Endothelial cell of umbilical vein (primary cell): ENCODE results near the gene FEZF2. TPM values are rescaled to one million over a fixed set of nuclear protein-coding genes. Genes with fewer than 3 reads are reported as not detected.

Experiments used
- BruUV-seq: library from RNA; stranded (reverse); fragments of 400-500 nt; replicated peaks from 2 replicates; lab custom pipeline; 2021; lab: Mats Ljungman, UMichigan
- CTCF ChIA-PET: fragments of 300-600, 350-600 bp; sonication (Branson Sonifier 250); formaldehyde crosslinking; loops from one replicate; lab custom pipeline; 2021; ENCODE audit warnings: antibody characterized with exemption, inconsistent platforms; lab: Charles Lee
- POLR2A ChIA-PET: fragments of 300-600, 350-600 bp; sonication (Branson Sonifier 250); formaldehyde crosslinking; loops from one replicate; lab custom pipeline; 2021; ENCODE audit warnings: antibody characterized with exemption, inconsistent platforms; lab: Charles Lee
- DNase-seq: peaks from one replicate; pipeline ENCODE4 v3.0.0-alpha.2; 2011; ENCODE audit warnings: low read depth, low spot score
- FAIRE-seq: peaks from 2 replicates; lab custom pipeline; 2011; peaks lifted over from hg19 to GRCh38; lab: Jason Lieb, UNC
- H2AFZ ChIP-seq: 2 replicates; pipeline ENCODE4 v1.6.0; 2012; ENCODE audit warnings: low read depth, low read length, control low read depth, inconsistent platforms
- H3K27ac ChIP-seq: 2 replicates; pipeline ENCODE4 v1.5.1; 2011; ENCODE audit warnings: low read depth, mild to moderate bottlenecking, control low read depth, low read length, moderate library complexity; ENCODE audit not compliant: insufficient read depth
- H3K27me3 ChIP-seq, 2 experiments: 2 replicates each; pipeline versions ENCODE4 v1.6.0 to v1.6.1; 2011; ENCODE audit warnings: low read length in 2 of 2, mixed read lengths in 1 of 2; ENCODE audit not compliant: control insufficient read depth in 2 of 2, insufficient read depth in 2 of 2
- H3K36me3 ChIP-seq, 2 experiments: 2 replicates in 1 of 2; 3 replicates in 1 of 2; pipeline ENCODE4 v1.5.1; 2011; ENCODE audit warnings: low read length in 2 of 2, mild to moderate bottlenecking in 1 of 2, moderate library complexity in 1 of 2; ENCODE audit not compliant: control insufficient read depth in 2 of 2, insufficient read depth in 2 of 2; ENCODE audit errors: extremely low read depth in 1 of 2
- H3K4me1 ChIP-seq: 3 replicates; pipeline ENCODE4 v1.5.1; 2011; ENCODE audit warnings: mild to moderate bottlenecking, low read length; ENCODE audit not compliant: control insufficient read depth, insufficient read depth; ENCODE audit errors: extremely low read depth
- H3K4me2 ChIP-seq: 2 replicates; pipeline ENCODE4 v1.6.1; 2011; ENCODE audit warnings: low read length, control low read depth, mixed read lengths; ENCODE audit not compliant: insufficient read depth
- H3K4me3 ChIP-seq, 3 experiments: fragments of 200-600 bp in 1 of 3; sonication (generic), shearing (Covaris generic) in 1 of 3; replicated peaks in 1 of 3; 2 replicates each; pipeline ENCODE4 v1.5.1; 2011 to 2016; ENCODE audit warnings: control low read depth in 3 of 3, low read length in 3 of 3, mild to moderate bottlenecking in 2 of 3, inconsistent platforms in 1 of 3, low read depth in 1 of 3, moderate library complexity in 1 of 3; ENCODE audit not compliant: insufficient read depth in 1 of 3
- H3K79me2 ChIP-seq: 2 replicates; pipeline ENCODE4 v1.6.0; 2012; ENCODE audit warnings: low read length, inconsistent platforms; ENCODE audit not compliant: control insufficient read depth, insufficient read depth
- H3K9ac ChIP-seq: replicated peaks from 2 replicates; pipeline ENCODE3; 2011; ENCODE audit warnings: low read length, control low read depth; ENCODE audit not compliant: insufficient read depth; ENCODE audit errors: extremely low read depth
- H3K9me1 ChIP-seq: replicated peaks from 3 replicates; pipeline ENCODE4 v1.6.0; 2011; ENCODE audit warnings: mild to moderate bottlenecking, low read length; ENCODE audit not compliant: control insufficient read depth, insufficient read depth; ENCODE audit errors: extremely low read depth
- H3K9me3 ChIP-seq: replicated peaks from 2 replicates; pipeline ENCODE4 v1.5.1; 2012; ENCODE audit warnings: low read length, inconsistent platforms; ENCODE audit not compliant: control insufficient read depth, insufficient read depth
- H4K20me1 ChIP-seq: replicated peaks from 2 replicates; pipeline ENCODE3; 2011; ENCODE audit warnings: mild to moderate bottlenecking, low read length; ENCODE audit not compliant: control insufficient read depth, insufficient read depth; ENCODE audit errors: extremely low read depth
- EZH2 ChIP-seq: IDR thresholded peaks from 2 replicates; pipeline ENCODE4 v1.6.1; 2012; ENCODE audit warnings: borderline replicate concordance, low read depth, mild to moderate bottlenecking, moderate library complexity, low read length, inconsistent platforms; ENCODE audit not compliant: severe bottlenecking
- FOS ChIP-seq: IDR thresholded peaks from 2 replicates; pipeline ENCODE4 v1.6.1; 2011; ENCODE audit warnings: mild to moderate bottlenecking, low read length, moderate library complexity, borderline replicate concordance; ENCODE audit not compliant: insufficient read depth
- GATA2 ChIP-seq: IDR thresholded peaks from 2 replicates; pipeline ENCODE4 v1.7.0; 2011; ENCODE audit warnings: low read depth, mild to moderate bottlenecking, moderate library complexity, mixed read lengths, low read length; ENCODE audit not compliant: insufficient read length, insufficient read depth
- JUN ChIP-seq: IDR thresholded peaks from 2 replicates; pipeline ENCODE4 v1.6.1; 2011; ENCODE audit warnings: borderline replicate concordance, low read depth; ENCODE audit not compliant: insufficient read length, insufficient read depth
- MYC ChIP-seq: IDR thresholded peaks from one replicate; pipeline ENCODE4 v1.6.1; 2011; ENCODE audit warnings: mild to moderate bottlenecking, low read depth, low read length
- POLR2A ChIP-seq: IDR thresholded peaks from 2 replicates; pipeline ENCODE4 v1.6.1; 2012; ENCODE audit warnings: low read depth, mild to moderate bottlenecking, control low read depth, low read length
- POLR2AphosphoS5 ChIP-seq: IDR thresholded peaks from 2 replicates; pipeline ENCODE4 v1.6.1; 2012; ENCODE audit warnings: low read depth, mild to moderate bottlenecking, control low read depth, low read length, moderate library complexity; ENCODE audit not compliant: insufficient read depth
- dilution Hi-C: fragments of 300-500 bp; cut with MboI; formaldehyde crosslinking; loops from one replicate; pipeline ENCODE4 v1.15.0; 2019; ENCODE audit warnings: low sequenced_read_pairs; ENCODE audit not compliant: extremely low pct_ligation_motif_present
- intact Hi-C: fragments of 100-400 bp; cut with micrococcal nuclease; formaldehyde crosslinking; loops from one replicate; pipeline ENCODE4 v1.10.0; 2022
- polyA plus RNA-seq, 4 experiments: library from polyadenylated mRNA; depleted of rRNA in 3 of 4; stranded (reverse) in 3 of 4; unstranded in 1 of 4; fragments of >200 nt; gene quantifications; 2 replicates each; pipeline versions ENCODE4 v1.2.1 to v1.2.3, GENCODE V29; 2011 to 2012; ENCODE audit warnings: missing spikeins in 1 of 4
- total RNA-seq: library from RNA; stranded (reverse); gene quantifications from 2 replicates; pipeline ENCODE4 v1.2.3, GENCODE V29; 2021
- TF ChIP-seq, protein P1 (sequence below): IDR thresholded peaks from 2 replicates; pipeline ENCODE4 v1.6.1; 2011; ENCODE audit not compliant: insufficient read depth, insufficient read length
- TF ChIP-seq, protein P2 (sequence below), 2 donors: IDR thresholded peaks; 1 replicate in 1 of 2; 2 replicates in 1 of 2; pipeline ENCODE4 v1.5.1; 2011; ENCODE audit warnings: low read length in 2 of 2, mild to moderate bottlenecking in 2 of 2, moderate library complexity in 2 of 2, control low read depth in 1 of 2, inconsistent platforms in 1 of 2, low read depth in 1 of 2; ENCODE audit not compliant: insufficient read depth in 1 of 2; ENCODE audit errors: extremely low read depth in 1 of 2

The FEZF2 gene
- total and polyA plus RNA-seq, 2 donors (not counting 3 experiments of a cell fraction or from before 2014, with no cell fraction given), result not detected

DNA sequence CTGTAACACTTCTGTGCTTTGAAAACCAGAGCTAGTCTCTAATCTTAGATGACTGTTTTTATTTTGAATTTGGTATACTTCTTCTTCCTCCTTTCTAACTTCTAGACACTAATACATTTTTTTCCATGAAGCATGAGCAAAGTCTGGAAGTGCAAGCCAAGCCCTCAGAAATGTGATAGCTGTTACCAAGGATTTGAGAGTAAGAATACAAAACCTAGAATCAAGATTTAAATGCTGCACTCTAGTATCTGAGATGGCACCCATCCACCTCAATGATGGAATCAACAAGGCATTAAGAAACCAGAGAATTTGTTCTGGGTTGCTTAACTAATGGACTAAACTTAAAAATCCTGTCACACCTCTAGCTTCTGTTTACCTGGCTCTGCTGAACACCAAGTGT is 9.2 kb downstream of the FEZF2 start:
- Histone ChIP-seq H3K36me3 (no peaks in the 10 kb centered on the region), H3K4me2 (no peak overlapping the region), H2AFZ (no peak overlapping the region), H3K9me3 (no peaks in the 10 kb centered on the region), H3K4me1 (no peaks in the 10 kb centered on the region), H3K4me3 (no peak overlapping the region), H4K20me1 (no peaks in the 10 kb centered on the region), H3K9me1 (no peaks in the 10 kb centered on the region), H3K27ac (no peak overlapping the region), H3K9ac (no peak overlapping the region), H3K79me2 (no peaks in the 10 kb centered on the region), H3K27me3 (peaks cover 45 to 56% of the 10 kb centered on the region in 2 experiments)
- BruUV-seq, result no TSS peak
- no peak for FAIRE-seq
- TF ChIP-seq, protein P1, sequence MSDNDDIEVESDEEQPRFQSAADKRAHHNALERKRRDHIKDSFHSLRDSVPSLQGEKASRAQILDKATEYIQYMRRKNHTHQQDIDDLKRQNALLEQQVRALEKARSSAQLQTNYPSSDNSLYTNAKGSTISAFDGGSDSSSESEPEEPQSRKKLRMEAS, result no peak
- TF ChIP-seq JUN, result no peak
- TF ChIP-seq GATA2, result no peak
- no peak for TF ChIP-seq POLR2A
- TF ChIP-seq FOS, result no peak
- no peak for TF ChIP-seq POLR2AphosphoS5
- TF ChIP-seq, protein P2, sequence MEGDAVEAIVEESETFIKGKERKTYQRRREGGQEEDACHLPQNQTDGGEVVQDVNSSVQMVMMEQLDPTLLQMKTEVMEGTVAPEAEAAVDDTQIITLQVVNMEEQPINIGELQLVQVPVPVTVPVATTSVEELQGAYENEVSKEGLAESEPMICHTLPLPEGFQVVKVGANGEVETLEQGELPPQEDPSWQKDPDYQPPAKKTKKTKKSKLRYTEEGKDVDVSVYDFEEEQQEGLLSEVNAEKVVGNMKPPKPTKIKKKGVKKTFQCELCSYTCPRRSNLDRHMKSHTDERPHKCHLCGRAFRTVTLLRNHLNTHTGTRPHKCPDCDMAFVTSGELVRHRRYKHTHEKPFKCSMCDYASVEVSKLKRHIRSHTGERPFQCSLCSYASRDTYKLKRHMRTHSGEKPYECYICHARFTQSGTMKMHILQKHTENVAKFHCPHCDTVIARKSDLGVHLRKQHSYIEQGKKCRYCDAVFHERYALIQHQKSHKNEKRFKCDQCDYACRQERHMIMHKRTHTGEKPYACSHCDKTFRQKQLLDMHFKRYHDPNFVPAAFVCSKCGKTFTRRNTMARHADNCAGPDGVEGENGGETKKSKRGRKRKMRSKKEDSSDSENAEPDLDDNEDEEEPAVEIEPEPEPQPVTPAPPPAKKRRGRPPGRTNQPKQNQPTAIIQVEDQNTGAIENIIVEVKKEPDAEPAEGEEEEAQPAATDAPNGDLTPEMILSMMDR (IDR thresholded peaks at IDR 0.05; ENCODE audit: extremely low read depth in 1 of 2, insufficient read depth in 1 of 2, low read depth in 1 of 2, low read length in 2 of 2), result no peak
- no peak for TF ChIP-seq MYC
- TF ChIP-seq EZH2, result no peak
- intact Hi-C loops (no loop called here), dilution Hi-C loops (no loop called here)
- CTCF ChIA-PET, result interaction anchor here (1.2 kb wide), 1 partner anchor 10 kb away, joined by 3 read pairs; no protein-coding TSS in a partner anchor
- no peak for DNase-seq
- POLR2A ChIA-PET, result no interaction called here
